ENCODE data around the gene IFT88.
A peak's percentile ranks its signal among the peaks of the same experiment; 100 is the strongest.

The IFT88 gene

DNA sequence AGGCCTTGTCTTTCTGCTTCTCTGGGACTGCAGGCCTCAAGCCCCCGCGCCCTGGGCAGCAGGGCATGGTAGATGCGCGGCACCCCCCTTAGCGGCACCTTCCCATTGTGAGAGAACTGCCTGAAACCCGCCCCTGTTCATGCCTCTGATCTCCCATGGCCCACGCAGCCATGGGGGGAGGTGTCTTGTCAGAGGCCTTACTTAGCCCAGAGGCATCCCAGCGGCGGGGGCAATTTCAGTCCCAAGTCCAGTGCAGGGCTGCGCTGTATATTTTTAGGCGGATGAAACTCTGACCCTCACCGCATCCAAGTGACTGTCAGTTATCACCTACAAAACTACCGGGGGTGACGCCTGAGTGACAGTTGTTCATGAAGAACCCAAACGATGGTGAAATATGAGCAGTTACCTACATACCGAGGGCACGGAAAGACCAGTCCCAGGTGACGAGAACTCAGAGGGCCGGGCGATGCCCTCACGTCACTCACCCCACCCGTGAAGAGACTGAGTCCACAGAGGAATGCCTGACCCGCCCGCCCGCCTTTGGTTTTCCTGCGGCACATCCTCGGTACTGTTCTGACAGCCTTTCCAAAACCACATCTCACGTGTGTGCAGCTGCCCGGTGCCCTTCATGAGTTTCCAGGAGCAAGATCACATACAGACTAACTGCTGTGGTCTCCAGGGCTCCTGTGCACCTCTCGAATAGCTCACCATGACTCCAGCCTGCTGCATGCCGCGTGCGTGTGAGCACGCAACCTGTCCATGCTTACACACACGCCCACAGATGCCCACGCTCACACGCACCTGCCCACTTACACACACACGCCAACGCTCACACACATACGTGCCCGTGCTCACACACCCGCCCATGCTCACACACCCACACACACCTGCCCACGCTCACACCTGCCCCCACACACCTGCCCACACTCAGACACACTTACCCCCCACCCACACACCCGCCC, 150.9 kb downstream of the IFT88 start:
- TF ChIP-seq, protein P1, sequence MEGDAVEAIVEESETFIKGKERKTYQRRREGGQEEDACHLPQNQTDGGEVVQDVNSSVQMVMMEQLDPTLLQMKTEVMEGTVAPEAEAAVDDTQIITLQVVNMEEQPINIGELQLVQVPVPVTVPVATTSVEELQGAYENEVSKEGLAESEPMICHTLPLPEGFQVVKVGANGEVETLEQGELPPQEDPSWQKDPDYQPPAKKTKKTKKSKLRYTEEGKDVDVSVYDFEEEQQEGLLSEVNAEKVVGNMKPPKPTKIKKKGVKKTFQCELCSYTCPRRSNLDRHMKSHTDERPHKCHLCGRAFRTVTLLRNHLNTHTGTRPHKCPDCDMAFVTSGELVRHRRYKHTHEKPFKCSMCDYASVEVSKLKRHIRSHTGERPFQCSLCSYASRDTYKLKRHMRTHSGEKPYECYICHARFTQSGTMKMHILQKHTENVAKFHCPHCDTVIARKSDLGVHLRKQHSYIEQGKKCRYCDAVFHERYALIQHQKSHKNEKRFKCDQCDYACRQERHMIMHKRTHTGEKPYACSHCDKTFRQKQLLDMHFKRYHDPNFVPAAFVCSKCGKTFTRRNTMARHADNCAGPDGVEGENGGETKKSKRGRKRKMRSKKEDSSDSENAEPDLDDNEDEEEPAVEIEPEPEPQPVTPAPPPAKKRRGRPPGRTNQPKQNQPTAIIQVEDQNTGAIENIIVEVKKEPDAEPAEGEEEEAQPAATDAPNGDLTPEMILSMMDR (IDR thresholded peaks at IDR 0.05; ENCODE audit: borderline replicate concordance, insufficient read depth, low read depth, low read length): no peak
- no peak overlapping the region for H3K4me3 ChIP-seq (ENCODE audit: low read depth, low read length)

DNA sequence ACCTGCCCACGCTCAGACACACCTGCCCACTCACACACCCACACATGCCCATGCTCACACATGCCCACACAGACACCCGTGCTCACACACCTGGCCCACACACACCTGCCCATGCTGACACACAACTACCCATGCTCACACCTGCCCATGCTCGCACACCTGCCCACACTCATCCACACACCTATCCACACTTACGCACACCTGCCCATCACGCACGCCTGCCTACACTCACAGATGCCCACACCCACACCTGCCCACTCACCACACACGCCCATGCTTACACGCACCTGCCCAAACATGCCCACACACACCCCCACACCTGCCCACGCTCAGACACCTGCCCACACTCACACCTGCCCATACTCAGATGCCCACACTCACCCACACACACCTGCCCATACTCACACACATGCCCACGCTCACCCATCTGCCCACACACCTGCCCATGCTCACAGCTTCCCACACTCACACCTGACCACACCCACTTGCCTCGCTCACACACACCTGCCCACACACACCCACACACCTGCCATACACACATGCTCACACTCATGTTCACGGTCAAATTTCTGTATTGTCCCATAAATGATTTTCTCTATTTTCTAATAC, 152.1 kb downstream of the IFT88 start:
- no peak overlapping the region for H3K4me3 ChIP-seq (ENCODE audit: low read depth, low read length)
- TF ChIP-seq, protein P1 (IDR thresholded peaks at IDR 0.05; ENCODE audit: borderline replicate concordance, insufficient read depth, low read depth, low read length): no peak

DNA sequence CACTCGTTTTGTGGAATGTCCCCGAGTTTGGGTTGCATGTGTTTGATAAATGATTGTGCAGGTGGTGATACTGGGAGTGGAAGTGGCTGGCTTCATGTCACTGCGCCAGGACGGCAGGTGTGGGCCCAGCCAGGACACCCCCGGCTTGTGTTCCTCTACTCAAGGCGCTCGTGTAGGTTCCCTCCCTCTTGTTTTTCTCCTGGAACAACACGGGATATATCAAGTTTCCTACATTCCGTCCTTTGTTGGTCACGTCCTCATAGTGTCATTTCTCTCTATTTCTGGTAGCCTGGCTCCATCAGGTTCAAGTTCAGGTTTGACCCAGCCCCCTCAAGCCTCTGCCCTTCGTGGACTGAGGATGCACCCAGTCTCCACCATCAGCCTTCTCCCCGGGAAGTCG, 152.8 kb downstream of the IFT88 start:
- TF ChIP-seq, protein P1 (IDR thresholded peaks at IDR 0.05; ENCODE audit: borderline replicate concordance, insufficient read depth, low read depth, low read length): no peak
- H3K4me3 ChIP-seq (ENCODE audit: low read depth, low read length): no peak overlapping the region

DNA sequence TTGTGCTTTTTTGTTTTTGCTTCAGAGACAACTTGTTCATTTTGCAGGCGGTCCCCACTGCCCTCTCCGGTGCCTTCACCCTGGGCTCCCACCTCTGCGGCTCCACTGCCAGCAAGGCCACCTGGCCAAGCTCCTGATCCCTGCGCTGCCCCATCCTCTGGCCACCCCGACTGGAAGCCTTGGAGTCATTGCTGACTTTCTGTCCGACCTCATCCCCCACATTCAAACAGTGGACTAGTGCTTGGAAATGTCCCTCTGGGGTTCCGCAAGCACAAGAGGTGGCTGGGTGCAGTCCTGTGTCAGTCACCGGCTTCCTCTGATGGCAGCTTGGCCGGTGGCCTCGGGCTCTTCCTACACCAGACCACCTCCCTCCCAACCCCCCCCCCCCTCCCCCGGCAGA, 153.5 kb downstream of the IFT88 start:
- no peak overlapping the region for H3K4me3 ChIP-seq (ENCODE audit: low read depth, low read length)
- TF ChIP-seq, protein P1 (IDR thresholded peaks at IDR 0.05; ENCODE audit: borderline replicate concordance, insufficient read depth, low read depth, low read length): no peak

DNA sequence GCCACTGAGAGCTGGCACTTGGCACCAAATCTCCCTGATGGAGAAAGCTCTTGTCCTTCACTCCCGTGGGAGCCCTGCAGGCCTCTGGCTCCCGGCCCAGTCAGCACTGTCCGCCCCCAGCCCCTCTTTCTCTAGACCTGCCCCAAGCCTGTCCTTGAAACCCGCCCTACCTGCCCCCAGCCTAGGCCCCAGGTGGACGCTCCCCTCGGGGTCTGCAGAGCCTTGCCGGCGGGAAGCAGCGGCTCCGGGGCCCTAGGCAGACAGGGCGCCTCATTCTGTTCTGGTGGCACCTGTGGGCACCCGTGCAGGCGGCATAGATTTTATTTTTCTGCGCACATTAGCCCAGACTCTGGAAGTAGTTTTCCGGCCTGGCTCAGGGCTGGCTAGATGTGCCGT, 154.1 kb downstream of the IFT88 start:
- H3K4me3 ChIP-seq (ENCODE audit: low read depth, low read length): no peak overlapping the region
- TF ChIP-seq, protein P1 (IDR thresholded peaks at IDR 0.05; ENCODE audit: borderline replicate concordance, insufficient read depth, low read depth, low read length): no peak

DNA sequence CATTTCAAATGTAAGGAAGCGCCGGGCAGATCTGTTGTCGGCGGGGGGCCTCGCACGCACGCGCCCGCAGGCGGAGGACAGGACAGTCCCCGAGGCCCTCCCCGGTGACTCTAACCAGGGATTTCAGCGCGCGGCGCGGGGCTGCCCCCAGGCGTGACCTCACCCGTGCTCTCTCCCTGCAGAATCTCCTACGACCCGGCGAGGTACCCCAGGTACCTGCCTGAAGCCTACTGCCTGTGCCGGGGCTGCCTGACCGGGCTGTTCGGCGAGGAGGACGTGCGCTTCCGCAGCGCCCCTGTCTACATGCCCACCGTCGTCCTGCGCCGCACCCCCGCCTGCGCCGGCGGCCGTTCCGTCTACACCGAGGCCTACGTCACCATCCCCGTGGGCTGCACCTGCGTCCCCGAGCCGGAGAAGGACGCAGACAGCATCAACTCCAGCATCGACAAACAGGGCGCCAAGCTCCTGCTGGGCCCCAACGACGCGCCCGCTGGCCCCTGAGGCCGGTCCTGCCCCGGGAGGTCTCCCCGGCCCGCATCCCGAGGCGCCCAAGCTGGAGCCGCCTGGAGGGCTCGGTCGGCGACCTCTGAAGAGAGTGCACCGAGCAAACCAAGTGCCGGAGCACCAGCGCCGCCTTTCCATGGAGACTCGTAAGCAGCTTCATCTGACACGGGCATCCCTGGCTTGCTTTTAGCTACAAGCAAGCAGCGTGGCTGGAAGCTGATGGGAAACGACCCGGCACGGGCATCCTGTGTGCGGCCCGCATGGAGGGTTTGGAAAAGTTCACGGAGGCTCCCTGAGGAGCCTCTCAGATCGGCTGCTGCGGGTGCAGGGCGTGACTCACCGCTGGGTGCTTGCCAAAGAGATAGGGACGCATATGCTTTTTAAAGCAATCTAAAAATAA, 154.7 kb downstream of the IFT88 start:
- peak overlapping the region; percentile 23 for H3K4me3 ChIP-seq (ENCODE audit: low read depth, low read length)
- TF ChIP-seq, protein P1 (IDR thresholded peaks at IDR 0.05; ENCODE audit: borderline replicate concordance, insufficient read depth, low read depth, low read length): no peak

Measured in GM12875 (cell line).